NCI-H1694 treated with DMSO at 0.1 percent for 48 hours (cell line): Measurements from ENCODE around the gene PRSS38.

Experiments
- DNase-seq: peaks from one replicate; lab custom pipeline; 2025; lab: John Stamatoyannopoulos, UW

Gene PRSS38

DNA sequence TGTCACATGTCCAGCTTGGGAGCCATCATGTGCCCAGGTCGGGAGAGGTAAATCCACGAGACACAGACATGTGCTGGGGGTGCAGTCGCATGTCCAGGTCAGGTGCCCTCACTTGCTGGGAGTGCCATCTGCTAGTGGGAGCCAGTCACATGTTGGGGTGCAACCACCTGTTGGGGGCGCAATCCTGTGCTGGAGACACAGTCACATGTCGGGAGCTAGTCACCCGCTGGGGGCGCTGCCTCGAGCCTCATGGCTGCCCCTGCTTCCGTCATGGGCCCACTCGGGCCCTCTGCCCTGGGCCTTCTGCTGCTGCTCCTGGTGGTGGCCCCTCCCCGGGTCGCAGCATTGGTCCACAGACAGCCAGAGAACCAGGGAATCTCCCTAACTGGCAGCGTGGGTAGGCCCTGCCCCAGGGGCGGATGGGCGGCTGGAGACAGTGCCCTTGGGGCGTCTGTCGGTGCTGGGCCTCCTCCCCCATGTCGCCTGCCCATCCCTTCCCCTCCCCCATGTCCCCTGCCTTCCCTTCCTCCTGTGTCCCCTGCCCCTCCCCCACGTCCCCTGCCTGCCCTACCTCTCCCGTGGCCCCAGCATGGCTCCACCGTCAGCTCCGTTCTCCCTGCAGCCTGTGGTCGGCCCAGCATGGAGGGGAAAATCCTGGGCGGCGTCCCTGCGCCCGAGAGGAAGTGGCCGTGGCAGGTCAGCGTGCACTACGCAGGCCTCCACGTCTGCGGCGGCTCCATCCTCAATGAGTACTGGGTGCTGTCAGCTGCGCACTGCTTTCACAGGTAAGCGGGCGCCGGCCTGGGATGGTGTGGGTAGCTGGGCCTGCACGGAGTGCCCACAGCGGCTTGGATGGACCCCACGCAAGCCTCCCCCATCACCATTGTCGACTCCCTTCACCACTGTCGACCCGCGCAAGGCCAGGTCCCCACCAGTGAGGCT lies at the start of gene PRSS38:
Gene PRSS38 (plus strand): TSS at position 208 of the 942 bp plus-strand sequence. CDS start 42 bp downstream, at position 250.
- DNase-seq: no peak

DNA sequence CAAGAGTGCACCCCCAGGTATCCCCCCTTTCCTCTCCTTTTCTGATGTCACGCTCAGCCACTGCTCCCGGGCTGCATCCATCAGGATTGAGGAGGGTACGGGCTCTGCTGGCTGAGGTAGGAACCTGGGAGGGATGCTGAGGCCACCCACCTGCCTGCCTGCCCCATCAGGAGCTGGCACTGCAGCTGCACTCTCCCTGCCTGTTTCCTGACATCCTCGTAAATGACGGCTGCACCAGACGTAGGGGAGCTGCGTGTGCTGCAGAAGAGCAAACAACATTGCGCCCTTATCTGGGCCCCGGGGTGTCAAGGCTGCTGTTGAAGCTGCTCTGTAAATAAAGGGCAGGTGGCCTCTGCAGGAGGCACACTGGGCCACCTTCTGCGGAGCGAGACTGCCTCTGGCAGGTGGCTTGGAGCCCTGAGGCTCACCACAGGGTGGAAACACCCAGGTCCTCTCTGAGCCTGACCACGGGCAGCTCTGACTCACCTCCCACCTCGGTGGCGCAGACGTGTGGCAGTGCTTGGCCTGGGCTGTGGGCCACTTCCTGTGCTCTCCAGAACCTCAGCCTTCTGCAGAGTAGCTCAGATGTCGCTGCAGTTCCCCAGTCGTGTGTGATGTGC lies 49.4 kb upstream of the PRSS38 start:
- DNase-seq: peak; percentile 50

DNA sequence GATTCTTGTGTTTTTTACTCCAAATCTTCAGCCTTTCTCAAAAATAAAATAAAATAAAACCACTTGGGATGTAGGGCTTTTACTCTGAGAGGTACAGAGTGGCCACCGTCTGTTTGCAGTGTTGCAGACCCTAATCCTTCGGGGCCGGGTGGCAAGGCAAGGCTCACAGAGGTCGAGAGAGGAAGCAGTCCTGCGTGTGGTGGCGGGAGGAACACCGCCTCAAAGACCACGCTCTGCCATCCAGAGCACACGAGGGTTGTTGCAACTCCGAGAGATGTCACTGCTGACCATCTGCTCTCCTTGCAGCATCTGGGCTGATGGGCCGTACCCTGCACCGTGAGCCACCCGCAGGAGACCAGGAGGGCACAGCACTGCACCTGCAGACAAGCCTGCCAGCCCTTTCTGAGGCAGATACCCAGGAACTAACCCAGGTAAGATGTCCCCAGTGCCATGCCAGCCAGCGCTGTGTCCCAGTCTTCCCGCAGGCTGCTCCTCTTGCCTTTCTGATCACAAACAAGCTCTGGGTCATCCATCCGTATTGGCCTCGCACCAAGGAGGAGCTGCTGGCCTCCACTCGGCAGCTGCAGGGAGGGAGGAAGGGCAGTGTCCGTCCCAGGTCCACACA lies 48.7 kb upstream of the PRSS38 start:
- no peak for DNase-seq

DNA sequence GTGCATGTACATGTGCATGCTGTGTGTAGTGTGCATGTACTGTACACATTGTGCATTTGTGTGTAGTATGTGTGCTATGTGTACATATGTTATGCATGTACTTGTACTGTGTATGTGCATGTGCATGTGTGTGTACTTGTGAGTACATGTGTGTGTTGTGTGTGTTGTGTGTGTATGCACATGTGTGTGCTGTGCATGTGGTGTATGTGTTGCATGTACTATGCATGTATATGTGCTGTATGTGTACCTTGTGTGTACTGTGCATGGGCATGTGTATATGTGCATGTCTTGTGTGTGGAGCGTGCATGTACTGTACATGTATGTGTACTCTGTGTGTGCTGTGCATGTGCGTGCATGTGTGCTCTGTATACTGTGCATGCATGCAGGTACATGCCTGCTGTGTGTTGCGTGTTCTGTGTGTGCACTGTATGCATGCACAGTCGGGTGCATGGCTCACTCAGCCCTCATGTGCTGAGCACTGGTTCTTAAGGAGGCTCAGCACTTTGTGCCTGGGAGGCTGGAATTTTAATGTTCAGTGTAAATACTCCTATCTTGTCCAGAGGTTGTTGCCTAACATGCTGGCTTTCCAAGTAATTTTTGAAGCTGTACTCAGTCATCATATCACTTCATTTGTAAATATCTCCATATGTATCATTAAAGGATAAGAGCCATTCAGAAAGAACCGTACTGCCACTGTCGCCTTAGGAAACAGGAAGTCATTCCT lies 47.9 kb upstream of the PRSS38 start:
- DNase-seq: no peak

DNA sequence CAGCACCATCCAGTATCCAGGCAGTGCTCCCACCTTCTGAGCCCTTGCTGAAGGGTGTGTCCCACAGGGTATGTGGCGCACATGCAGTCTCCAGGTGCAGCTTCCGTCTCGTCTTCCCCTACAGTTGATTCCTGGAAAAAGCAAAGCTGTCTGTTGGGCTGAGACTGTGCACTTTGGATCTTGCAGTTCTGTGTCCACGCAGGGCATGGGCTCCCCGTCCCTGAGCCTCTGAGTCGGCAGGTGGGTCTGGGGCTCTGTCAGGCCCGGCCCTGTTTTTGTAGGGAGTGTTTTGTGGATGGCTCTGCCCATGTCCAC lies 47.4 kb upstream of the PRSS38 start:
- no peak for DNase-seq

DNA sequence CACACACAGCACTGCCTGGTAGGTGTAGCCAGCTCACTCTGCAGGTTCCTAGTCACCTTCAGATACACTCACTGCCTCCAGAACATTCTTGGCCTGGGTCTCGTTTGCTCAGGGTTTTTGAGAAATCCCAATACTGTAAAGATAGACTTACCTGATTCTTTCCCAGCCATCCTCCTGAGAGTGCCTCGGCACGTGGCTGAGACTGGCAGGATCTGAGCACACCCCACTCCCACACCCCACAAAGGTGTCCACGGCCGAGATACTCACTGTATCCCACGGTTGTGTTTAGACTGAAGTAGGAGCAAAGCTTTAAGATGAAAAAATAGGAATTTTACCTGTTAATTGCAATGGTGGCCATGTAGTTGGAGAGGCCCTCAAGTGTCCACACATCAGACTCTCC lies 46.8 kb upstream of the PRSS38 start:
- DNase-seq: no peak

DNA sequence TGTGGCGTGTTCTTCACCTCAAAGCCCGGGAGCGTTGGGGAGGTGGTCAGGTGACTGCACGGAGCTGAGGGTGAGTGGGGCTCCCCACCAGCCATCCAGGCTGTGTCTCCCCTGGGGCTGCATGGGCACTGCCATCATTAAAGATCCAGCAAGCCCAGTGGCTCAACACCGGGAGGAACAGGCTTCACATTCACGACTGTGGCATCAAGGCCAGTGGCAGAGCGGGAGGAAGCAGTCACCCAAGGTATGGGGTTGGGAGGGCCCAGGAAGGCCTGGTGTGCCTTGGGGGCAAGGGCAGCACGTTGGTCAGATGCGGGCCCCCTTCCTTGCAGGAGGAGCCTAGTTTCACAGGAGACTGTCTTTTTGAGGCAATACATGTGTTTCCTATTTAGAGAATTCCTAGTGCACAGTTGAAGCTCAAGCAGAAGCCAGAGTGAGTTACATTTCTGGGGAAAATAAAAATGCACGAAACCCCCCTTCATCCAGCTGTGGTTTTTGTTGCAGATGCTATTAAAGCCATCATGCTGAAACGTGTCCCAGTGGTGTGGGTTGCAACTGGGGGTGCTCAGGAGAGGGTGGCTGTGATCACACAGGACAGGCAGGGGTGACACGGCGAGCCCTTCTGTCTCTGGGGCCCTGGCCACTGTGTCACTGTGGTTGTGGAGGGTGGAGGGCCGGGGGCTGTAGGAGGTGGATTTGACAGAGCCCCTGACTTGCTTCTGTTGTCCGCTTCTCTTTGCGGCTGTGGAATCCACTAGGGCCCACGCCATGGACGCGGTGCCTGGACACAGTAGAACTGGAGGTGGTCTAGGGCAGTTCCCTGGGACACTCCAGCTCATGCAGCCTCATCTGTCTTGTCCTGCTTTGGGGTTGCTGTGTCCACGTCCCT lies 46.2 kb upstream of the PRSS38 start:
- DNase-seq: no peak

DNA sequence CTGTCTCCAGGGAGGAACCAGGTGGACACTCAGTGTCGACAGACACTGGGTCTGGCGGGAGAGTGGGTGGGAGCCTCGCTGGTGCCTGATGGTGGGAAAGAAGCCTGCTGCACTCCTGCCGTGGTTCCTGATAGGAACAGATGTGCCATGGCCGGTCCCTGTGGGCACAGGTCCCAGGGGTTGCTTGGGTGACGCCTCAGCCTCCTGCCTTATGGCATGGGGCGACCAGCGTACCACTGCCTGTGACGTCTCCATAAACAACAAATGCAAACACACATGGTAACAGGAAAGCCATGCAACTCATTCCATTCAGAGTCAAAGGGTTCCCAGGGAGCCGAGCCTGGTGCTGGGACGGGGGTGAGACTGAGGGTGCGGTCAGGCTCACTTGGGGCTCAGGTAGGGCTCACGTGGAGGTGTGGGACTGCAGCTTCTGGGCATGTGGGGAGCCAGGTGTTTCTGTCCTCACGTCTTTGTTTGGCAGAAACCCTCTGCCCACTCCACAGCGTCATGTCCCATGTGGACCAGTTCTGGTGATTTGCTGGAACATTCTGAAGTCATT lies 45.5 kb upstream of the PRSS38 start:
- DNase-seq: no peak

DNA sequence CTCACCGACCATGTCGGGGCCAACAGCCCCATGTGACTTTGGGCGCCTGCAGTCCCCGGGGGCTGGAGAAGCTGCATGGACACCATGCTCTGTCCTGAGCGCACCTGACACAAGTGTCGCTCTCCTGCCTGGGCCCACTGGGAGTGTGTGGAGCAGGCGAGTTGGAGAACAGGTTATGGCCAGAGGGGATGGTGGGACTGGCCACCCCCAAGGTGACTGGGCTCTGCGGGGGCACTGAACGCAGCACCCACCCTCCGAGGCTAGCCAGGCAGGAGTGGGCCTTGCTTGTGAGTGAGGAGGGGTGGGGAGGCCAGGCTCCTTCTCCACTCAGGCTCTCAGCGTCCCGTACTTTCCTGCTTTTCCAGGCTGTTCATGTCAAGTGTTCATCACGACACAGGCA lies 44.7 kb upstream of the PRSS38 start:
- no peak for DNase-seq

DNA sequence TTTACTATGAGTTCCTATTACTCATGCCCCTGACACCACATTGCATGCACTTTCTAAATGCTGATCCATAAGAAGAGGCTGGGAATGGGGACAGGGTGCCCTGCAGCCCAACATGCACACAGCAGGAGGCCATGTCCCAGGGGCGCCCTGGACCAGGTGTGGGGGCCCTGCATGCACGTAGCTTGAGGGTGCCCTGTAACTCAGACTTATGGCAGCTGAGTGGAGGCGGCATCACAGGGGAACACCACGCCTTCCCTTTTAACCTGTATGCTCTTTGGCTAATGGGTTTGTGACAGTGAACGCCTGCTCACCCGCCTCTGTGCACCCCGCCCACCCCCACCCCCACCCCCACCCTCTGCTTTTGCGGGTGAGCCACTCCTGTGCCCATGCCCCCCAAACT lies 44.1 kb upstream of the PRSS38 start:
- DNase-seq: no peak

DNA sequence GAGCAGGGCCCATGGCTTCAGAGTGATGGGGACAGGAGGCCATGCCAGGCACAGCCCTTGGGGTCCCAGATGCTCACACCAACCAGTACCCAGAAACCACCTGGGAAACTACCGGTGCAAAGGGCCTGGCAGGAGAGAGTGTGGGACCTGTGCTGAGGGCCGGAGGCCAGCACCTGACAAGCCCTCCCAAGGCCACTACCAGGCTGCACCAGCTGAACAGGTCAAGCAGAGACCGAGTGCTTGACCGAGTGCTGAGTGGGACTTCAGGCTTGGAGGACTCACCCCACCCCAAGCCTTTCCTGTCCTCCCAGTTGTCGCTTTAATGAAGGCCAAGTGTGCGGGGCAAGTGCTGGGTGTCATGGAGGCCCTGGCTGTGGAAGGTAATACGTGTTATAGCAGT lies 43.7 kb upstream of the PRSS38 start:
- DNase-seq: no peak

DNA sequence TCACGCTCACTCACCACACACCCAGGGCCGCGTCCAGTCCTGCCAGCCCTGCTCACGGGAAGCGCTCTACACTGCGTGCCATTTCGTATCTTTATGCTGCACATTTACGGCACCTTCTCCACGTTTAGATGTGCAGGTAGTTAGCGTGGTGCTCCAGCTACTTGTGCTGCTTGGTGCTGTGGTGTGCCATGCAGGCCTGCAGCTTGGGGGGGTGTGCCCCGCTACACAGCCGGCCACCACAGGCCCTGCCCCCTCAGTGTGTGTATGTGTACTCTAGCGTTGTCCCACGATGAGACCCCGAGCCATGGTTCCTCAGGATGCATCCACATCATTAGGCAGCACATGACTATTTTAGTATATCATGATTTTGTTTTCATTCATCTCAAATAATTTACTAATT lies 41.9 kb upstream of the PRSS38 start:
- DNase-seq: no peak

DNA sequence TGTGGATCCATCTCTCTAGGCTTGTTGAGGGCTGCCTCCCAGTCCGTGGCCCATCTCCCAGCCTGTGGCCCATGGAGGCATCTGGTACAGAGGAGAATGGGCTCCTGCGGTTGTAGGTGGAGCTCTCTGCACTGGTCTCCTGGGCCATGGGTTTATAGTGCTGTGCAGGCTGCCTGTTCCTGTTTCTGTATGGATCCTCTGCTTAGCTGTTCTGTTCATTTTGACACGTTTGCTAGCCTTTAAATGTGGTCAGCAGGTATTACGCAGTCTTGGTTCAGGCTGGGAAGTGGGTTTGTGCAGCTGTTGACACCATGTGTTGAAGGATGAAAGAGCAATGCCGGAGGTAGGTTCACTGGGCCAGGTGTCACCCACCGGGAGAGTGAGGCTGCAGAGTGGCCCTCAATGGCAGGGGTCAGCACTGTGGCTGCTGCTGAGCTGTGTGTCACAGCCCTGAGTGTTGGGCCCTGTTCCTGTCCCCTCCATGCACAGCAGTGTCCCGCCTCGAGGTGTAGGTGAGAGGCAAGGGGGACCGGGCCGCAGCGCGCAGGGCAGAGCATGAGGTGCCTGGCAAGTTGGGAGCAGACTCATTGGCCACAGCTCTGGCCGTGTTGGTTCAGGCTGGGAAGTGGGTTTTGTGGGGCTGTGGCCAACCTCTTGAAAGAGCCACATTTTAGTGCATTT lies 41.3 kb upstream of the PRSS38 start:
- no peak for DNase-seq

DNA sequence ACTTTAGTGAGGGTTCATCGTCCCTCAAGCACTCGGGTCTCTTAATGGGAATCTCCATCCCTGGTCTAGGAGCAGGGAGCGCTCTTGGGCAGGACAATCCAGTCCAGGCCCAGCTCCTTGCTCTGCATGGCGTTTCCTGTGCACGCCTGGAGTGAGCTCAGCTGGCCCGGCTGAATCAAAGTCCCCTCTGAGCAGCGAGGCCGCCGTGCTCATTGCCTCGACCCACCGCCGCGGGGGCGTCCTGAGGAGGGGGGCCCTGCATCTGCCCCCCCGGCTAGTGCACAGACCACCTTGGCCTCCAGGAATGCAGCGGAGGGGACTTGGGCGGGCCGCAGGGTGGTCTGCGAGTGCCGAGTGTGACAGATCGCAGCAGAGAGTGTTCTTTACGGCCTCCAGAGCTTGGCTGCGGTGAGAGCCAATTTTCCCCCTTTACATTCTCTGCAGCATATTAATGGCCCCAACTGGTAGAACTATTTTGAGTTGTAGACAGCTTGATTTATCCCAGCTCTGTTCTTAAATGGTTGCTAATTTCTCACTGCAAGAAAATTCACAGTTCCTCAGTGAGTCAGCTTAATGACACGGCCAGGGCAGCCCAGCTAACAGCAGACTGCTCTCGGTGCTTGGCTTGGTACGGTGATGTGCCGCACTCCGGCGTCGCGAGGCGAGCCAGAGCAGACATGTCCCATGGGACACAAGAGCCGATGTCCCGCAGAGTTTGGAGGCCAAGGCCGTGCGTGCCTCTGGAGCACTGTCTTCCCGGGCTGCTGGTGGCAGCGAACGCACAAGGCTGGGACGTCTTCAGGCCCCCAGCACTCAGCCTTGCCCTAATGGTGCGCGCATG lies 40.4 kb upstream of the PRSS38 start:
- no peak for DNase-seq

DNA sequence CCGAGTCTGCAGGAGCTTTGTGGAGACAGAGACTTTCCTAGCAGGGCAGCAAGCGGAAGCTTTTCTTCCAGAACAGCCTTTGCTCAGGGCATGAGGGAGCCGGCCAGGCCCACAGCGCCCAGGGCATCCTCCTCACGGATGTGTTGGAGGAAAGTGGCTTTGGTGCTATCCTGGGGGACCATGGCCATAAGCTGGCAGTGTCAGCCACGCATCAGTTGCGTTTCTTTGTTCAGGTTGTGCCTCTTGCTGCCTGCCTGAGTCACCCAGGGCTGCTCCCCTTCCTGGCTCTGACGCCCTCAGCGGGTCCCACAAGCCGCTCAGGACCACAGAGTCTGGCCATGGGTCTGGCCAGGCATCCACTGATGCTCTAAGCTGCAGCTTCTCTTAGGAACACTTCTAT lies 39.6 kb upstream of the PRSS38 start:
- DNase-seq: no peak

DNA sequence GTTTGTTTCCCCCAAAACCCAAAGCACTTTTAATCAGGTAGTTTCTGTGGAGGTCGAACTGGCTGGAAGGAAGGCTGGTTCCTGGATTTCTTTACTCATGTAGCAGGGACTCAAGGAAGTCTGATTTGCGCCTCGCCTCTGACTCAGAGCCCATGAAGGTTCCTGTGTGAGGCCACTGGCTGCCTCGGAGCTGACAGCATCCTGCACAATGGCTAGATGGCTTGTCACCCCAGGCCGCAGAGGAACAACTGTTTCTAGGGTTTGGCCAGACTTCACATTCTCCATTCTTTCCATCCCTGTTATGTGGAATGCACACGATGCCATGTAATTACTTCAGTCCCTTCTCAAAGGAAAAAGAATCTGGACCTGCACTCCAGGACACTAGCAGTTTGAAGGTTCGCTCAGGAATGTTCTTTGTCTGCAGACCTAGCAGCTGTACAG lies 39.1 kb upstream of the PRSS38 start:
- no peak for DNase-seq

DNA sequence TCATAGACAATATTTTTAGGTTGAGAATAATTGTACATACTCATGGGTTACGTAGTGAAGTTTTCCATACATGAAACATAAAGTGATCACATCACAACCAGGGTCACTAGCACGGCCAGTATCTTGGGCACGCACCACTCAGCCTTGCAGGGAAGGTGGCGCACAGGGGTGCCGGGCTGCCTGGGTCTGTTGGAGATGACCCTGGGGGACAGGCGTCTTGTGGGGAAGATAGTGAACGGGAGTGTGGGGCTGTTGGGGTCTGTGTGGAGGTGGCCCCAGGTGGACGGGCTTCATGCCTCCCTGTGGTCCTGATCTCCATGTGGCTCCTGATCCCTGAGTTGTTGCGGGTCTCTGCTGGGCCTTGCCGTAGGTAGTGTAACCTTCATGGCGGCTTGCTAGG lies 38.3 kb upstream of the PRSS38 start:
- DNase-seq: no peak

DNA sequence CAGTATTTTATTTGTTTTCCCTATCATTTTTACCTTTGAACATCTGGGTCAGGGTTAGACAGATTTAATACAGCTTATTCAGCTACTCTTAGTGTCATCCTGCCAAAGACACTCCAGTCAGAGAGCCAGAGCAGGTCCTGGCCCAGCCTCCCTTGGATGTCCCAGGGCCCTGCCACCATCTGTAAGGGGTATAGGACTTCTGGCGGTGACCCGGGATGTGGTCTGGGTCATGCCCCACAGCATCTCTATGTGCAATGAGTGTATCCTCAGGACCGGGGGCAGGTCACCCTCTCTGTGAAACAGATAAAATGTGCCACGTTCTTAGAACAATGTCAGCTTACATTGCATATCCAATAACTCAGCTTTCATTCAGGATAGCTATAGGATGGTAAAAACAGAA lies 37.8 kb upstream of the PRSS38 start:
- no peak for DNase-seq

DNA sequence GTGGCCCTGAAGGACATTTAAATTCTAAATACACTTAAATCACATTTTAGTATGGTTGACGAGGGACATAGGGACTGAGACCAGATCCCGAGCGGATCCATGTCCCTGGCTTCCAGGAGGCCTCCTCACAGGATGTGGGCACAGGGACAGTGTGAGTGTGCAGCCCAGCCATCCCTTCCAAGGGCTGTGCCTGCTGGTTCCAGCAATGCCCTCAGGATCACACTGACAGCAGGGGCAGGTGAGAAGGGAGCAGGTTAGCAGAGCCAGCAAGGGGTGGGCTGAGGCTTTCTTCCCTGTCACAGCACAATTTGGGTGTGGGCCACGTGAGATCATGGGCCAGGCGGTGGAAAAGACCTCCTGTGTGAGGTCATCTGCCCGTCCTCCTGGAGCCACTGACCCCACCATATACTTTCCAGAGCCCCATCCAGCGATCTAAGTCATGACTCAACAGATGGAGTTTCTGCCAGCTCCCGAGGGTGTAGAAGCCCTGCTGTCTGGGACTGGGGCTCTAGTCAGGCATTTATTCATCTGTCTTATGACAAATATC lies 37.0 kb upstream of the PRSS38 start:
- no peak for DNase-seq
